OCI-LY7 (cell line): ENCODE data around the gene HLA-DOA. TPM values are rescaled to one million over a fixed set of nuclear protein-coding genes. Genes with fewer than 3 reads are reported as not detected.

ENCODE experiments used
- BruUV-seq: library from RNA; stranded (reverse); fragments of 400-500 nt; replicated peaks from 2 replicates; lab custom pipeline; 2021; lab: Mats Ljungman, UMichigan
- CTCF ChIA-PET: fragments of 300-600 bp; sonication (Branson Sonifier 250); formaldehyde crosslinking; loops from one replicate; lab custom pipeline; 2022; ENCODE audit warnings: antibody characterized with exemption; ENCODE audit not compliant: unreplicated experiment; lab: Charles Lee
- POLR2A ChIA-PET: fragments of 300-600 bp; sonication (Branson Sonifier 250); formaldehyde crosslinking; loops from one replicate; lab custom pipeline; 2022; ENCODE audit warnings: antibody characterized with exemption; lab: Charles Lee
- DNase-seq: peaks from one replicate; pipeline ENCODE4 v3.0.0-alpha.2; 2015; ENCODE audit warnings: low spot score
- H2AFZ ChIP-seq: fragments of 200-600 bp; sonication (generic), shearing (Covaris generic); 2 replicates; pipeline ENCODE4 v1.6.1; 2014; ENCODE audit warnings: mild to moderate bottlenecking, antibody characterized with exemption, low read length, moderate library complexity
- H3K27ac ChIP-seq: fragments of 200-600 bp; sonication (generic); 2 replicates; pipeline ENCODE4 v1.5.1; 2014; ENCODE audit warnings: mixed run types, low read depth, mild to moderate bottlenecking, moderate library complexity, low read length, inconsistent platforms; ENCODE audit not compliant: poor library complexity, severe bottlenecking
- H3K36me3 ChIP-seq: fragments of 200-600 bp; sonication (generic); 2 replicates; pipeline ENCODE4 v1.6.1; 2014; ENCODE audit warnings: mild to moderate bottlenecking, antibody characterized with exemption, low read length, moderate library complexity, mixed read lengths; ENCODE audit not compliant: insufficient read depth
- H3K4me1 ChIP-seq: fragments of 200-600 bp; sonication (generic); 2 replicates; pipeline ENCODE4 v1.5.1; 2014; ENCODE audit warnings: mild to moderate bottlenecking, low read length; ENCODE audit not compliant: insufficient read depth, poor library complexity, severe bottlenecking
- H3K4me2 ChIP-seq: fragments of 200-600 bp; sonication (generic); 2 replicates; pipeline ENCODE4 v1.6.1; 2014; ENCODE audit warnings: mild to moderate bottlenecking, low read length
- H3K4me3 ChIP-seq: fragments of 200-600 bp; sonication (generic); 2 replicates; pipeline ENCODE4 v1.5.1; 2014; ENCODE audit warnings: mild to moderate bottlenecking, low read depth, low read length; ENCODE audit not compliant: poor library complexity, severe bottlenecking
- H3K79me2 ChIP-seq: fragments of 200-600 bp; sonication (generic); 2 replicates; pipeline ENCODE4 v1.6.1; 2016; ENCODE audit warnings: low read depth, mild to moderate bottlenecking, low read length, moderate library complexity, mixed read lengths; ENCODE audit not compliant: insufficient read depth
- H3K9me2 ChIP-seq: fragments of 200-600 bp; sonication (generic); 2 replicates; pipeline ENCODE4 v1.6.1; 2016; ENCODE audit warnings: mild to moderate bottlenecking, low read length, mixed read lengths; ENCODE audit not compliant: insufficient read depth
- H3K9me3 ChIP-seq: fragments of 200-600 bp; sonication (generic); 2 replicates; pipeline ENCODE4 v1.6.1; 2014; ENCODE audit warnings: mild to moderate bottlenecking, mixed run types, low read length, mixed read lengths
- H4K20me1 ChIP-seq: fragments of 200-600 bp; sonication (generic); 2 replicates; pipeline ENCODE4 v1.6.1; 2014; ENCODE audit warnings: mild to moderate bottlenecking, antibody characterized with exemption, low read length, moderate library complexity, mixed read lengths; ENCODE audit not compliant: insufficient read depth
- CTCF ChIP-seq: fragments of 200-600 bp; sonication (generic); conservative IDR thresholded peaks from 2 replicates; pipeline ENCODE4 v1.5.1; 2014; ENCODE audit warnings: mild to moderate bottlenecking, antibody characterized with exemption, low read length, moderate library complexity, mixed read lengths
- EZH2phosphoT487 ChIP-seq: fragments of 200-600 bp; sonication (generic); IDR thresholded peaks from 2 replicates; pipeline ENCODE4 v1.6.1; 2018; ENCODE audit warnings: low read depth, borderline replicate concordance, mild to moderate bottlenecking, mixed run types, antibody characterized with exemption, low read length, moderate library complexity, mixed read lengths
- intact Hi-C: fragments of 100-400 bp; cut with micrococcal nuclease; formaldehyde crosslinking; loops from one replicate; pipeline ENCODE4 v1.10.0; 2022; ENCODE audit not compliant: unreplicated experiment
- total RNA-seq, 2 experiments: library from RNA; depleted of rRNA in 1 of 2; stranded (reverse); fragments of >200 nt in 1 of 2; shearing (Covaris generic) in 1 of 2; gene quantifications; 2 replicates each; pipeline ENCODE4 v1.2.3, GENCODE V29; 2014 to 2022

The HLA-DOA gene
- total RNA-seq, 2 experiments from 2014 or later: 55.0 to 78.3 TPM

GRCh38 chr6:32967151-32968091, 42.0 kb downstream of the HLA-DOA start:
- Histone ChIP-seq H3K4me1 (peaks cover 33% of the 10 kb centered on the region), H3K79me2 (peaks cover 49% of the 10 kb centered on the region), H3K27ac (peak overlapping the region; percentile 99), H2AFZ (no peak overlapping the region), H4K20me1 (peaks cover 2% of the 10 kb centered on the region; the same call in 1 of the 2 replicates), H3K9me3 (no peaks in the 10 kb centered on the region), H3K36me3 (peaks cover 24% of the 10 kb centered on the region), H3K9me2 (no peaks in the 10 kb centered on the region), H3K4me3 (peak overlapping the region; percentile 93), H3K4me2 (peak overlapping the region; percentile 98)
- CTCF ChIA-PET: interaction anchor here (0.6 to 1.4 kb wide), 3 partner anchors 14 to 145 kb away, joined by 3 to 5 read pairs (median 5); partner anchors contain the start of gene HLA-DMA
- BruUV-seq: no TSS peak
- POLR2A ChIA-PET: interaction anchor here (0.5 to 7.8 kb wide), 9 partner anchors 8 to 126 kb away, joined by 3 to 203 read pairs (median 5); partner anchors contain the start of genes HLA-DMA and HLA-DMB
- peak; percentile 82 for DNase-seq
- intact Hi-C loops: loop anchor here (1.0 kb wide), 2 partner anchors 14 to 82 kb away; partner anchors contain the start of gene HLA-DMA
- peak; percentile 95 for TF ChIP-seq CTCF
- no peak for TF ChIP-seq EZH2phosphoT487

- H3K4me1 ChIP-seq: peaks cover 40% of the 10 kb centered on the region
- intact Hi-C loops: no loop called here
- H3K4me2 ChIP-seq: no peak overlapping the region
- peaks cover 13% of the 10 kb centered on the region; the same call in 1 of the 2 replicates for H3K9me3 ChIP-seq
- no peak for DNase-seq
- no peaks in the 10 kb centered on the region for H4K20me1 ChIP-seq
- no peak overlapping the region for H3K27ac ChIP-seq
- H3K9me2 ChIP-seq: no peaks in the 10 kb centered on the region
- ChIA-PET CTCF (no interaction called here), POLR2A (interaction anchor here (2.1 to 4.3 kb wide), 3 partner anchors 7 to 24 kb away, joined by 11 to 34 read pairs (median 20); partner anchors contain the start of genes HLA-DMA and HLA-DMB)
- no peak overlapping the region for H3K4me3 ChIP-seq
- H3K36me3 ChIP-seq: peaks cover 19% of the 10 kb centered on the region
- BruUV-seq: no TSS peak
- TF ChIP-seq EZH2phosphoT487: no peak
- TF ChIP-seq CTCF: no peak
- peaks cover 49% of the 10 kb centered on the region for H3K79me2 ChIP-seq
- H2AFZ ChIP-seq: no peak overlapping the region
Measured at GRCh38 chr6:32964776-32965175, 44.6 kb downstream of the HLA-DOA start.
